NCI-H748 (cell line): ENCODE results near the gene RPRD2.

Source experiments
- DNase-seq: peaks from one replicate; lab custom pipeline; 2025; ENCODE audit not compliant: unreplicated experiment; lab: John Stamatoyannopoulos, UW

Gene RPRD2

GRCh38 chr1:150513351-150513791, 149.4 kb downstream of the RPRD2 start:
- DNase-seq = no peak

- no peak for DNase-seq
Measured at GRCh38 chr1:150514260-150514659, 150.3 kb downstream of the RPRD2 start.

- DNase-seq = no peak
Measured at GRCh38 chr1:150514913-150515327, 151.0 kb downstream of the RPRD2 start.

GRCh38 chr1:150515328-150516049, 151.5 kb downstream of the RPRD2 start, which contains the start of gene FALEC:
FALEC (plus strand) TSS chr1:150515752.
- peak; percentile 96 for DNase-seq

- peak; percentile 44 for DNase-seq
Measured at GRCh38 chr1:150516050-150516591, 152.2 kb downstream of the RPRD2 start.

GRCh38 chr1:150516616-150517015, 152.7 kb downstream of the RPRD2 start:
- peak; percentile 37 for DNase-seq

GRCh38 chr1:150521196-150521968, 157.4 kb downstream of the RPRD2 start:
- DNase-seq = no peak

- no peak for DNase-seq
Measured at GRCh38 chr1:150525348-150525747, 161.4 kb downstream of the RPRD2 start.
